Measurements from ENCODE around the gene KCTD16. TPM values are rescaled to one million over a fixed set of nuclear protein-coding genes. Genes with fewer than 3 reads are reported as not detected.
A peak's percentile ranks its signal among the peaks of the same experiment; 100 is the strongest.

The KCTD16 gene
- total and polyA plus RNA-seq, 2 donors = 0.02 to 0.09 TPM

- Histone ChIP-seq H3K4me1 (ENCODE audit: control insufficient read depth in 2 of 2, insufficient read depth in 2 of 2, low read length in 2 of 2) (no peaks in the 10 kb centered on the region), H3K27ac (ENCODE audit: low read depth in 1 of 2, low read length in 1 of 2) (no peak overlapping the region), H3K9me3 (ENCODE audit: control insufficient read depth in 2 of 2, insufficient read depth in 1 of 2, low read length in 1 of 2) (no peaks in the 10 kb centered on the region), H3K27me3 (ENCODE audit: control insufficient read depth in 2 of 2, insufficient read depth in 1 of 2, low read length in 1 of 2) (no peaks in the 10 kb centered on the region), H3K4me3 (ENCODE audit: low read length in 2 of 2) (no peak overlapping the region), H3K36me3 (ENCODE audit: control insufficient read depth in 2 of 2, insufficient read depth in 2 of 2, low read length in 1 of 2) (no peaks in the 10 kb centered on the region)
- whole genome bisulfite sequencing = 98% methylated on average over 1 of the region's 1 CpG
- DNase-seq (ENCODE audit: low read depth in 6 of 9, low spot score in 9 of 9) = no peak
Measured at GRCh38 chr5:144179226-144179625, 8.6 kb downstream of the KCTD16 start.

- H3K36me3 ChIP-seq (ENCODE audit: control insufficient read depth in 2 of 2, insufficient read depth in 2 of 2, low read length in 1 of 2) = no peaks in the 10 kb centered on the region
Measured at GRCh38 chr5:144183254-144183889, 12.7 kb downstream of the KCTD16 start.

GRCh38 chr5:144187699-144188294 lies 17.1 kb downstream of the KCTD16 start:
- Histone ChIP-seq H3K27ac (ENCODE audit: low read depth in 1 of 2, low read length in 1 of 2) (peak overlapping the region; percentile 6 to 66), H3K36me3 (ENCODE audit: control insufficient read depth in 2 of 2, insufficient read depth in 2 of 2, low read length in 1 of 2) (no peaks in the 10 kb centered on the region), H3K9me3 (ENCODE audit: control insufficient read depth in 2 of 2, insufficient read depth in 1 of 2, low read length in 1 of 2) (no peaks in the 10 kb centered on the region), H3K4me1 (ENCODE audit: control insufficient read depth in 2 of 2, insufficient read depth in 2 of 2, low read length in 2 of 2) (peaks cover 8 to 15% of the 10 kb centered on the region in 2 donors), H3K27me3 (ENCODE audit: control insufficient read depth in 2 of 2, insufficient read depth in 1 of 2, low read length in 1 of 2) (no peaks in the 10 kb centered on the region), H3K4me3 (ENCODE audit: low read length in 2 of 2) (no peak overlapping the region)
- WGBS = 0% methylated on average over 2 of the region's 2 CpGs
- peak in 7 of 9 donors; percentile 48 to 87 (median 67) for DNase-seq (ENCODE audit: low read depth in 6 of 9, low spot score in 9 of 9)

More at GRCh38 chr5:144183254-144183889, 12.7 kb downstream of the KCTD16 start:
- no peak overlapping the region for H3K27ac ChIP-seq (ENCODE audit: low read depth in 1 of 2, low read length in 1 of 2)
- DNase-seq (ENCODE audit: low read depth in 6 of 9, low spot score in 9 of 9) = peak in 2 of 9 donors; percentile 16 to 50
- H3K4me1 ChIP-seq (ENCODE audit: control insufficient read depth in 2 of 2, insufficient read depth in 2 of 2, low read length in 2 of 2) = peaks cover 4 to 5% of the 10 kb centered on the region in 2 donors
- H3K9me3 ChIP-seq (ENCODE audit: control insufficient read depth in 2 of 2, insufficient read depth in 1 of 2, low read length in 1 of 2) = no peaks in the 10 kb centered on the region
- H3K4me3 ChIP-seq (ENCODE audit: low read length in 2 of 2) = no peak overlapping the region
- WGBS = 36% methylated on average over 4 of the region's 4 CpGs
- H3K27me3 ChIP-seq (ENCODE audit: control insufficient read depth in 2 of 2, insufficient read depth in 1 of 2, low read length in 1 of 2) = no peaks in the 10 kb centered on the region

- peaks cover 8 to 15% of the 10 kb centered on the region in 2 donors for H3K4me1 ChIP-seq (ENCODE audit: control insufficient read depth in 2 of 2, insufficient read depth in 2 of 2, low read length in 2 of 2)
- H3K4me3 ChIP-seq (ENCODE audit: low read length in 2 of 2) = no peak overlapping the region
- DNase-seq (ENCODE audit: low read depth in 6 of 9, low spot score in 9 of 9) = peak in 4 of 9 donors; percentile 33 to 82 (median 43)
- H3K36me3 ChIP-seq (ENCODE audit: control insufficient read depth in 2 of 2, insufficient read depth in 2 of 2, low read length in 1 of 2) = no peaks in the 10 kb centered on the region
- no peaks in the 10 kb centered on the region for H3K9me3 ChIP-seq (ENCODE audit: control insufficient read depth in 2 of 2, insufficient read depth in 1 of 2, low read length in 1 of 2)
- 72% methylated on average over 10 of the region's 10 CpGs for WGBS
- H3K27me3 ChIP-seq (ENCODE audit: control insufficient read depth in 2 of 2, insufficient read depth in 1 of 2, low read length in 1 of 2) = no peaks in the 10 kb centered on the region
- peak overlapping the region in 1 of 2 donors; percentile 53 for H3K27ac ChIP-seq (ENCODE audit: low read depth in 1 of 2, low read length in 1 of 2)
Measured at GRCh38 chr5:144189800-144190429, 19.2 kb downstream of the KCTD16 start.

GRCh38 chr5:144191531-144191930 lies 20.9 kb downstream of the KCTD16 start:
- Histone ChIP-seq H3K36me3 (ENCODE audit: control insufficient read depth in 2 of 2, insufficient read depth in 2 of 2, low read length in 1 of 2) (no peaks in the 10 kb centered on the region), H3K27me3 (ENCODE audit: control insufficient read depth in 2 of 2, insufficient read depth in 1 of 2, low read length in 1 of 2) (no peaks in the 10 kb centered on the region), H3K4me1 (ENCODE audit: control insufficient read depth in 2 of 2, insufficient read depth in 2 of 2, low read length in 2 of 2) (peaks cover 8 to 15% of the 10 kb centered on the region in 2 donors), H3K27ac (ENCODE audit: low read depth in 1 of 2, low read length in 1 of 2) (peak overlapping the region in 1 of 2 donors; percentile 39), H3K9me3 (ENCODE audit: control insufficient read depth in 2 of 2, insufficient read depth in 1 of 2, low read length in 1 of 2) (no peaks in the 10 kb centered on the region), H3K4me3 (ENCODE audit: low read length in 2 of 2) (no peak overlapping the region)
- whole genome bisulfite sequencing = 87% methylated on average over 3 of the region's 3 CpGs
- DNase-seq (ENCODE audit: low read depth in 6 of 9, low spot score in 9 of 9) = peak in 1 of 9 donors; percentile 30

GRCh38 chr5:144191998-144192397 lies 21.3 kb downstream of the KCTD16 start:
- Histone ChIP-seq H3K36me3 (ENCODE audit: control insufficient read depth in 2 of 2, insufficient read depth in 2 of 2, low read length in 1 of 2) (no peaks in the 10 kb centered on the region), H3K4me3 (ENCODE audit: low read length in 2 of 2) (no peak overlapping the region), H3K4me1 (ENCODE audit: control insufficient read depth in 2 of 2, insufficient read depth in 2 of 2, low read length in 2 of 2) (peaks cover 8 to 15% of the 10 kb centered on the region in 2 donors), H3K27ac (ENCODE audit: low read depth in 1 of 2, low read length in 1 of 2) (peak overlapping the region in 1 of 2 donors; percentile 32), H3K27me3 (ENCODE audit: control insufficient read depth in 2 of 2, insufficient read depth in 1 of 2, low read length in 1 of 2) (no peaks in the 10 kb centered on the region), H3K9me3 (ENCODE audit: control insufficient read depth in 2 of 2, insufficient read depth in 1 of 2, low read length in 1 of 2) (no peaks in the 10 kb centered on the region)
- WGBS = 1% methylated on average over 3 of the region's 3 CpGs
- DNase-seq (ENCODE audit: low read depth in 6 of 9, low spot score in 9 of 9) = peak; percentile 46 to 93 (median 74)

GRCh38 chr5:144192661-144193060 lies 22.0 kb downstream of the KCTD16 start:
- H3K4me1 ChIP-seq (ENCODE audit: control insufficient read depth in 2 of 2, insufficient read depth in 2 of 2, low read length in 2 of 2) = peaks cover 7 to 14% of the 10 kb centered on the region in 2 donors
- H3K4me3 ChIP-seq (ENCODE audit: low read length in 2 of 2) = no peak overlapping the region
- H3K27ac ChIP-seq (ENCODE audit: low read depth in 1 of 2, low read length in 1 of 2) = no peak overlapping the region
- no peak for DNase-seq (ENCODE audit: low read depth in 6 of 9, low spot score in 9 of 9)
- no peaks in the 10 kb centered on the region for H3K9me3 ChIP-seq (ENCODE audit: control insufficient read depth in 2 of 2, insufficient read depth in 1 of 2, low read length in 1 of 2)
- H3K36me3 ChIP-seq (ENCODE audit: control insufficient read depth in 2 of 2, insufficient read depth in 2 of 2, low read length in 1 of 2) = no peaks in the 10 kb centered on the region
- H3K27me3 ChIP-seq (ENCODE audit: control insufficient read depth in 2 of 2, insufficient read depth in 1 of 2, low read length in 1 of 2) = no peaks in the 10 kb centered on the region

GRCh38 chr5:144194144-144194543 lies 23.5 kb downstream of the KCTD16 start:
- no peak overlapping the region for H3K27ac ChIP-seq (ENCODE audit: low read depth in 1 of 2, low read length in 1 of 2)
- no peak overlapping the region for H3K4me3 ChIP-seq (ENCODE audit: low read length in 2 of 2)
- no peaks in the 10 kb centered on the region for H3K27me3 ChIP-seq (ENCODE audit: control insufficient read depth in 2 of 2, insufficient read depth in 1 of 2, low read length in 1 of 2)
- no peak for DNase-seq (ENCODE audit: low read depth in 6 of 9, low spot score in 9 of 9)
- peaks cover 0 to 11% of the 10 kb centered on the region in 2 donors for H3K4me1 ChIP-seq (ENCODE audit: control insufficient read depth in 2 of 2, insufficient read depth in 2 of 2, low read length in 2 of 2)
- H3K9me3 ChIP-seq (ENCODE audit: control insufficient read depth in 2 of 2, insufficient read depth in 1 of 2, low read length in 1 of 2) = no peaks in the 10 kb centered on the region
- H3K36me3 ChIP-seq (ENCODE audit: control insufficient read depth in 2 of 2, insufficient read depth in 2 of 2, low read length in 1 of 2) = no peaks in the 10 kb centered on the region
- 75% methylated on average over 2 of the region's 2 CpGs for WGBS

- no peaks in the 10 kb centered on the region for H3K36me3 ChIP-seq (ENCODE audit: control insufficient read depth in 2 of 2, insufficient read depth in 2 of 2, low read length in 1 of 2)
- H3K9me3 ChIP-seq (ENCODE audit: control insufficient read depth in 2 of 2, insufficient read depth in 1 of 2, low read length in 1 of 2) = no peaks in the 10 kb centered on the region
- no peak overlapping the region for H3K4me3 ChIP-seq (ENCODE audit: low read length in 2 of 2)
- no peaks in the 10 kb centered on the region for H3K27me3 ChIP-seq (ENCODE audit: control insufficient read depth in 2 of 2, insufficient read depth in 1 of 2, low read length in 1 of 2)
- no peak for DNase-seq (ENCODE audit: low read depth in 6 of 9, low spot score in 9 of 9)
- H3K4me1 ChIP-seq (ENCODE audit: control insufficient read depth in 2 of 2, insufficient read depth in 2 of 2, low read length in 2 of 2) = peaks cover 0 to 11% of the 10 kb centered on the region in 2 donors
- no peak overlapping the region for H3K27ac ChIP-seq (ENCODE audit: low read depth in 1 of 2, low read length in 1 of 2)
- 95% methylated on average over 4 of the region's 4 CpGs for WGBS
Measured at GRCh38 chr5:144195448-144195847, 24.8 kb downstream of the KCTD16 start.

Measured in thymus (tissue), 11 donors.